ENCODE results near the gene PTPRK. TPM values are rescaled to one million over a fixed set of nuclear protein-coding genes. Genes with fewer than 3 reads are reported as not detected.

PTPRK gene
- total and polyA plus RNA-seq, 2 donors, result 9.3 to 26.8 TPM

GRCh38 chr6:127972815-127973214 is 547.6 kb downstream of the PTPRK start:
- Histone ChIP-seq H3K4me1 (ENCODE audit: control insufficient read depth in 2 of 2, insufficient read depth in 2 of 2, low read length in 2 of 2) (peaks cover 7 to 24% of the 10 kb centered on the region in 2 donors), H3K27me3 (ENCODE audit: control insufficient read depth in 2 of 2, insufficient read depth in 1 of 2, low read length in 1 of 2) (no peaks in the 10 kb centered on the region), H3K4me3 (ENCODE audit: low read length in 2 of 2) (no peak overlapping the region), H3K9me3 (ENCODE audit: control insufficient read depth in 2 of 2, insufficient read depth in 1 of 2, low read length in 1 of 2) (no peaks in the 10 kb centered on the region), H3K27ac (ENCODE audit: low read depth in 1 of 2, low read length in 1 of 2) (peak overlapping the region; percentile 62 to 89), H3K36me3 (ENCODE audit: control insufficient read depth in 2 of 2, insufficient read depth in 2 of 2, low read length in 1 of 2) (peaks cover 0 to 14% of the 10 kb centered on the region in 2 donors)
- WGBS, result 95% methylated on average over 8 of the region's 8 CpGs
- no peak for DNase-seq (ENCODE audit: low read depth in 6 of 9, low spot score in 9 of 9)

- peaks cover 0 to 4% of the 10 kb centered on the region in 2 donors for H3K9me3 ChIP-seq (ENCODE audit: control insufficient read depth in 2 of 2, insufficient read depth in 1 of 2, low read length in 1 of 2)
- H3K4me1 ChIP-seq (ENCODE audit: control insufficient read depth in 2 of 2, insufficient read depth in 2 of 2, low read length in 2 of 2), result peaks cover 7 to 24% of the 10 kb centered on the region in 2 donors
- H3K27ac ChIP-seq (ENCODE audit: low read depth in 1 of 2, low read length in 1 of 2), result peak overlapping the region; percentile 89 to 95
- no peaks in the 10 kb centered on the region for H3K27me3 ChIP-seq (ENCODE audit: control insufficient read depth in 2 of 2, insufficient read depth in 1 of 2, low read length in 1 of 2)
- 9% methylated on average over 4 of the region's 4 CpGs for WGBS
- peak overlapping the region; percentile 11 to 45 for H3K4me3 ChIP-seq (ENCODE audit: low read length in 2 of 2)
- peaks cover 0 to 18% of the 10 kb centered on the region in 2 donors for H3K36me3 ChIP-seq (ENCODE audit: control insufficient read depth in 2 of 2, insufficient read depth in 2 of 2, low read length in 1 of 2)
- DNase-seq (ENCODE audit: low read depth in 6 of 9, low spot score in 9 of 9), result peak; percentile 75 to 99 (median 89)
These were observed 548.4 kb downstream of the PTPRK start for GRCh38 chr6:127971945-127972391.

DNA sequence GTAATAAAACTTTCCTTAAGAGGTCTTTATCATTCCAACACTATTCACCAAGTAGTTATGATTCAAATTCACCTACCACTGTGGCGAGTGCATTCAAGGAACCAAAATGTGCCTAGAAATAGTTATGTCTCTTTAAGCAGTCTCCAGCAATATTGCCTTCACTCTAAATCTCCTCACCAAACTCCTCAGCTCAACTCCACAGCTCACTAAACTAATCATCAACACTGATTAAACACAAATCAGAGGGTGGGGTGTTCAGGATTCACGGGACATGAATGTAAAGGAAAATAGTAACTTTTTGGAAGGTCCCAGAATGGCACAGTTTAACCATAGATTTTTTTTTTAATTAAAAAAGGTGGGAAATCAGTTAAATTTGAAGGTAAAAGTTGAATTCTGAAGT is 549.0 kb downstream of the PTPRK start:
- H3K9me3 ChIP-seq (ENCODE audit: control insufficient read depth in 2 of 2, insufficient read depth in 1 of 2, low read length in 1 of 2), result peaks cover 0 to 4% of the 10 kb centered on the region in 2 donors
- peaks cover 7 to 24% of the 10 kb centered on the region in 2 donors for H3K4me1 ChIP-seq (ENCODE audit: control insufficient read depth in 2 of 2, insufficient read depth in 2 of 2, low read length in 2 of 2)
- DNase-seq (ENCODE audit: low read depth in 6 of 9, low spot score in 9 of 9), result peak in 1 of 9 donors; percentile 34
- 83% methylated on average over 2 of the region's 2 CpGs for WGBS
- H3K36me3 ChIP-seq (ENCODE audit: control insufficient read depth in 2 of 2, insufficient read depth in 2 of 2, low read length in 1 of 2), result peaks cover 0 to 16% of the 10 kb centered on the region in 2 donors
- peak overlapping the region; percentile 89 to 95 for H3K27ac ChIP-seq (ENCODE audit: low read depth in 1 of 2, low read length in 1 of 2)
- peak overlapping the region; percentile 11 to 45 for H3K4me3 ChIP-seq (ENCODE audit: low read length in 2 of 2)
- H3K27me3 ChIP-seq (ENCODE audit: control insufficient read depth in 2 of 2, insufficient read depth in 1 of 2, low read length in 1 of 2), result no peaks in the 10 kb centered on the region

DNA sequence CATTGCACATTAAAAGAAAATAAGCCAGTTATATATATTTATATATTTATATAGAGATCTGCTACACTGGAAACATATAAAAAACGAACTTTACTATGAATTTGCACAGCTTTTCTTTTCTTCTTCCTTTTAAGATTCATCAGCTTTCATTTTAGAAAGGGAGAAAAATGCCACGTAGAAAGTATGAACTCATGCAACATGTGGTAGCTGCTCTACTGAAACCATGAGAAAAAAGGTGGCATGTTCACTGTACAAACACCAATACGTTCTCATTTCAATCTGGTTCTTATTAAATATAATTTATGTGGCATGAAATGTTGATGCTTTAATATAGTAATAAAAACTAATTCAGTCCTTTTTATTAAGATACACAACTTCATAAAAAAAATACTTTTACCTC is 550.7 kb downstream of the PTPRK start:
- H3K27ac ChIP-seq (ENCODE audit: low read depth in 1 of 2, low read length in 1 of 2), result peak overlapping the region; percentile 52 to 62
- peaks cover 0 to 9% of the 10 kb centered on the region in 2 donors for H3K36me3 ChIP-seq (ENCODE audit: control insufficient read depth in 2 of 2, insufficient read depth in 2 of 2, low read length in 1 of 2)
- 37% methylated on average over 3 of the region's 3 CpGs for WGBS
- H3K4me1 ChIP-seq (ENCODE audit: control insufficient read depth in 2 of 2, insufficient read depth in 2 of 2, low read length in 2 of 2), result peaks cover 7 to 24% of the 10 kb centered on the region in 2 donors
- peaks cover 0 to 4% of the 10 kb centered on the region in 2 donors for H3K9me3 ChIP-seq (ENCODE audit: control insufficient read depth in 2 of 2, insufficient read depth in 1 of 2, low read length in 1 of 2)
- H3K4me3 ChIP-seq (ENCODE audit: low read length in 2 of 2), result no peak overlapping the region
- no peaks in the 10 kb centered on the region for H3K27me3 ChIP-seq (ENCODE audit: control insufficient read depth in 2 of 2, insufficient read depth in 1 of 2, low read length in 1 of 2)
- peak in 2 of 9 donors; percentile 40 to 64 for DNase-seq (ENCODE audit: low read depth in 6 of 9, low spot score in 9 of 9)

DNA sequence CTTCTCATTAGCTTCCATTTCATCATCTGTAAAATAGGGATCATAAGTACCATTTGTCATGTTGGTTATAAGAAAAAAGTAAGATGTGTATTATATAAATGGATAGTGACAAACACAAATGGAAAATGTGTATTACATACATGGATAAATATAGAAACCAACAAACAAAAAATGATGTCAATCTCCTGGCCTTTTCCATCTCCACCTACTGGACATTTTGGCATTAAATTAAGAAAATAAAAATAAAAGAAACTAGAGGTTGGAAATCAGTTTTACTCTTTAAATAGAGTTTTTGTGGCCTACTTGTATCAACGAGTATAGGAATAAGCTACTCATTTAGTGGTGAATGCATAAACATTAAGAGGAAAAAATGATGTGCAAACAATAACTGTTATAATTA is 552.0 kb downstream of the PTPRK start:
- WGBS, result 99% methylated on average over 1 of the region's 1 CpG
- no peak for DNase-seq (ENCODE audit: low read depth in 6 of 9, low spot score in 9 of 9)
- H3K36me3 ChIP-seq (ENCODE audit: control insufficient read depth in 2 of 2, insufficient read depth in 2 of 2, low read length in 1 of 2), result peaks cover 0 to 6% of the 10 kb centered on the region in 2 donors

GRCh38 chr6:127967708-127968107 is 552.7 kb downstream of the PTPRK start:
- WGBS, result 82% methylated on average over 3 of the region's 3 CpGs
- Histone ChIP-seq H3K27me3 (ENCODE audit: control insufficient read depth in 2 of 2, insufficient read depth in 1 of 2, low read length in 1 of 2) (no peaks in the 10 kb centered on the region), H3K36me3 (ENCODE audit: control insufficient read depth in 2 of 2, insufficient read depth in 2 of 2, low read length in 1 of 2) (peaks cover 0 to 6% of the 10 kb centered on the region in 2 donors), H3K9me3 (ENCODE audit: control insufficient read depth in 2 of 2, insufficient read depth in 1 of 2, low read length in 1 of 2) (peaks cover 0 to 4% of the 10 kb centered on the region in 2 donors), H3K4me3 (ENCODE audit: low read length in 2 of 2) (no peak overlapping the region), H3K4me1 (ENCODE audit: control insufficient read depth in 2 of 2, insufficient read depth in 2 of 2, low read length in 2 of 2) (peaks cover 4 to 12% of the 10 kb centered on the region in 2 donors), H3K27ac (ENCODE audit: low read depth in 1 of 2, low read length in 1 of 2) (peak overlapping the region in 1 of 2 donors; percentile 68)
- peak in 1 of 9 donors; percentile 35 for DNase-seq (ENCODE audit: low read depth in 6 of 9, low spot score in 9 of 9)

More for the DNA sequence above, 552.0 kb downstream of the PTPRK start:
- Histone ChIP-seq H3K27ac (ENCODE audit: low read depth in 1 of 2, low read length in 1 of 2) (no peak overlapping the region), H3K9me3 (ENCODE audit: control insufficient read depth in 2 of 2, insufficient read depth in 1 of 2, low read length in 1 of 2) (peaks cover 0 to 4% of the 10 kb centered on the region in 2 donors), H3K27me3 (ENCODE audit: control insufficient read depth in 2 of 2, insufficient read depth in 1 of 2, low read length in 1 of 2) (no peaks in the 10 kb centered on the region), H3K4me3 (ENCODE audit: low read length in 2 of 2) (no peak overlapping the region), H3K4me1 (ENCODE audit: control insufficient read depth in 2 of 2, insufficient read depth in 2 of 2, low read length in 2 of 2) (peaks cover 7 to 17% of the 10 kb centered on the region in 2 donors)

- no peak for DNase-seq (ENCODE audit: low read depth in 6 of 9, low spot score in 9 of 9)
- H3K4me1 ChIP-seq (ENCODE audit: control insufficient read depth in 2 of 2, insufficient read depth in 2 of 2, low read length in 2 of 2), result peaks cover 2 to 11% of the 10 kb centered on the region in 2 donors
- H3K27me3 ChIP-seq (ENCODE audit: control insufficient read depth in 2 of 2, insufficient read depth in 1 of 2, low read length in 1 of 2), result no peaks in the 10 kb centered on the region
- peaks cover 0 to 6% of the 10 kb centered on the region in 2 donors for H3K36me3 ChIP-seq (ENCODE audit: control insufficient read depth in 2 of 2, insufficient read depth in 2 of 2, low read length in 1 of 2)
- peaks cover 0 to 4% of the 10 kb centered on the region in 2 donors for H3K9me3 ChIP-seq (ENCODE audit: control insufficient read depth in 2 of 2, insufficient read depth in 1 of 2, low read length in 1 of 2)
- no peak overlapping the region for H3K4me3 ChIP-seq (ENCODE audit: low read length in 2 of 2)
- no peak overlapping the region for H3K27ac ChIP-seq (ENCODE audit: low read depth in 1 of 2, low read length in 1 of 2)
- 96% methylated on average over 1 of the region's 1 CpG for WGBS
These were observed 553.8 kb downstream of the PTPRK start for GRCh38 chr6:127966616-127967015.

GRCh38 chr6:127963495-127963894 is 556.9 kb downstream of the PTPRK start:
- 95% methylated on average over 4 of the region's 4 CpGs for WGBS
- Histone ChIP-seq H3K4me3 (ENCODE audit: low read length in 2 of 2) (no peak overlapping the region), H3K9me3 (ENCODE audit: control insufficient read depth in 2 of 2, insufficient read depth in 1 of 2, low read length in 1 of 2) (peaks cover 0 to 4% of the 10 kb centered on the region in 2 donors), H3K27ac (ENCODE audit: low read depth in 1 of 2, low read length in 1 of 2) (no peak overlapping the region), H3K4me1 (ENCODE audit: control insufficient read depth in 2 of 2, insufficient read depth in 2 of 2, low read length in 2 of 2) (no peaks in the 10 kb centered on the region), H3K27me3 (ENCODE audit: control insufficient read depth in 2 of 2, insufficient read depth in 1 of 2, low read length in 1 of 2) (no peaks in the 10 kb centered on the region), H3K36me3 (ENCODE audit: control insufficient read depth in 2 of 2, insufficient read depth in 2 of 2, low read length in 1 of 2) (peaks cover 0 to 6% of the 10 kb centered on the region in 2 donors)
- no peak for DNase-seq (ENCODE audit: low read depth in 6 of 9, low spot score in 9 of 9)

DNA sequence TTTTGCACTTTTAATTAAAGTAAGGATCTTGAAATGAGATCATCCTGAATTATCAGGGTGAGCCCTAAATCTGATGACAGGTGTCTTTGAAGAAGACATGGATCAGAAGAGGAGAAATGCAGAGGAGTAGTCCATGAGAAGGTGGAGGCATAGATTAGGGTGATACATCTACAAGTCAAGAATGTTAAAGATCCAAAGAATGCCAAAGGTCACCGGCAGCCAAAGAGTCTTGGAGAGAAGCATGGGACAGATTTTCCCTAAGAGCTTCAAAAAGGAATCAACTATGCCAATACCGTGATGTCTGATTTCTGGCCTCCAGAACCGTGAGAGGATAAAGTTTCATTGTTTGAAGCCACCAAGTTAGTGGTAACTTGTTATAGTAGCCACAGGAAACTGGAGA is 560.5 kb downstream of the PTPRK start:
- Histone ChIP-seq H3K4me3 (ENCODE audit: low read length in 2 of 2) (no peak overlapping the region), H3K9me3 (ENCODE audit: control insufficient read depth in 2 of 2, insufficient read depth in 1 of 2, low read length in 1 of 2) (no peaks in the 10 kb centered on the region), H3K36me3 (ENCODE audit: control insufficient read depth in 2 of 2, insufficient read depth in 2 of 2, low read length in 1 of 2) (no peaks in the 10 kb centered on the region), H3K27ac (ENCODE audit: low read depth in 1 of 2, low read length in 1 of 2) (no peak overlapping the region), H3K4me1 (ENCODE audit: control insufficient read depth in 2 of 2, insufficient read depth in 2 of 2, low read length in 2 of 2) (no peaks in the 10 kb centered on the region), H3K27me3 (ENCODE audit: control insufficient read depth in 2 of 2, insufficient read depth in 1 of 2, low read length in 1 of 2) (no peaks in the 10 kb centered on the region)
- WGBS, result 96% methylated on average over 3 of the region's 3 CpGs
- no peak for DNase-seq (ENCODE audit: low read depth in 6 of 9, low spot score in 9 of 9)

All from thymus (tissue), 11 donors.